ENCODE results near the gene DNAJB13.
A peak's percentile ranks its signal among the peaks of the same experiment; 100 is the strongest.

Gene DNAJB13

GRCh38 chr11:73988227-73988626 is 37.4 kb downstream of the DNAJB13 start:
- DNase-seq (ENCODE audit: low read depth): no peak
- no peak overlapping the region for H3K4me3 ChIP-seq (ENCODE audit: control insufficient read depth, low read depth, low read length)
- no peak for TF ChIP-seq CTCF (IDR thresholded peaks at IDR 0.05; ENCODE audit: control insufficient read depth, insufficient read depth, low read depth, low read length, missing control alignments)

GRCh38 chr11:73989156-73989555 is 38.3 kb downstream of the DNAJB13 start:
- no peak for DNase-seq (ENCODE audit: low read depth)
- TF ChIP-seq CTCF (IDR thresholded peaks at IDR 0.05; ENCODE audit: control insufficient read depth, insufficient read depth, low read depth, low read length, missing control alignments): peak; percentile 42
- H3K4me3 ChIP-seq (ENCODE audit: control insufficient read depth, low read depth, low read length): no peak overlapping the region

- TF ChIP-seq CTCF (IDR thresholded peaks at IDR 0.05; ENCODE audit: control insufficient read depth, insufficient read depth, low read depth, low read length, missing control alignments): no peak
- DNase-seq (ENCODE audit: low read depth): no peak
- H3K4me3 ChIP-seq (ENCODE audit: control insufficient read depth, low read depth, low read length): no peak overlapping the region
Observed at GRCh38 chr11:73990730-73991129, 39.9 kb downstream of the DNAJB13 start.

- H3K4me3 ChIP-seq (ENCODE audit: control insufficient read depth, low read depth, low read length): no peak overlapping the region
- DNase-seq (ENCODE audit: low read depth): no peak
- TF ChIP-seq CTCF (IDR thresholded peaks at IDR 0.05; ENCODE audit: control insufficient read depth, insufficient read depth, low read depth, low read length, missing control alignments): no peak
Observed at GRCh38 chr11:73991471-73992006, 40.7 kb downstream of the DNAJB13 start.

GRCh38 chr11:73995247-73995646 is 44.4 kb downstream of the DNAJB13 start:
- no peak for TF ChIP-seq CTCF (IDR thresholded peaks at IDR 0.05; ENCODE audit: control insufficient read depth, insufficient read depth, low read depth, low read length, missing control alignments)
- no peak for DNase-seq (ENCODE audit: low read depth)
- H3K4me3 ChIP-seq (ENCODE audit: control insufficient read depth, low read depth, low read length): no peak overlapping the region

- TF ChIP-seq CTCF (IDR thresholded peaks at IDR 0.05; ENCODE audit: control insufficient read depth, insufficient read depth, low read depth, low read length, missing control alignments): no peak
- no peak for DNase-seq (ENCODE audit: low read depth)
- no peak overlapping the region for H3K4me3 ChIP-seq (ENCODE audit: control insufficient read depth, low read depth, low read length)
Observed at GRCh38 chr11:73995731-73996130, 44.9 kb downstream of the DNAJB13 start.

Data from AG09309 (cell line).